Stimulated activated CD4-positive, alpha-beta T cell treated with anti-CD3 and anti-CD28 coated beads, Interleukin-1b, Interleukin-23, amount 100 ng/mL, for 24 hours (primary cell): ENCODE data around the gene C1R.

ENCODE experiments used
- DNase-seq, 4 experiments: peaks; one replicate each; pipeline ENCODE4 v3.0.0-alpha.2; 2020; ENCODE audit warnings: low read depth in 4 of 4, low spot score in 1 of 4

C1R gene

DNA sequence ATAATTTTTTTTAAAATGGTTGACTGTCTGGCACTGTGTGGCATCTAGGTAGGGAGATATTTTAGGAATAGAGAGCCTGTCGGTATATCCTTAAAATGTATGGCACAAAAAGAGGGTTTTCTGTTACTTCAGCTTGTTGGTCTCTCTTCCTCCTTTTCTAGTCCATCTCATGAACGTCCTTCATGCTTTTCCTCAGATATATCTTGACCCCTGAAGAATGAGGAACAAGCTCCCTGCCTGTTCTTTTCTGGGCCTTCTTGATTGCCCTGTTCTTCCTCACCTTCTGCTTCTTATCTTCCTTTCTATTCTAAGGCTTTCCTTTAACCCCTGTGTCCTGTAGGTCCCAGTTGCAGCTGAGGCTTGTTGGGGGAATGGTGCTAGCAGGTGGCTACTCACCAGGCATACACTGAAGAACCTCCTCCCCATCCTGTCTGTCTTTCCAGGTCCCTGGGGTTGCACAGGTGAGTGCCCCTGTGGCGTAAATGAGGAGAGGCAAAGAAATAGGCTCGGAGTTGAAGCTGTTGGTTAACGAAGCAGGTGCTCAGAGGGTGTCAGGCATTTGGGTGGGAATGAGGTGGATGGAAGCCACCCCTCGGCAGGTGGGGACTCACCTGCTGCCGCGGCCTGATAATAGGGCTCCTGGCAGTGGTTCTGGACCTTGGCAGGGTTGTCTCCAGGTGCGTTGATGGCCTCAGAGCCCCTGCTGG lies 7.2 kb upstream of the C1R start:
- no peak for DNase-seq

DNA sequence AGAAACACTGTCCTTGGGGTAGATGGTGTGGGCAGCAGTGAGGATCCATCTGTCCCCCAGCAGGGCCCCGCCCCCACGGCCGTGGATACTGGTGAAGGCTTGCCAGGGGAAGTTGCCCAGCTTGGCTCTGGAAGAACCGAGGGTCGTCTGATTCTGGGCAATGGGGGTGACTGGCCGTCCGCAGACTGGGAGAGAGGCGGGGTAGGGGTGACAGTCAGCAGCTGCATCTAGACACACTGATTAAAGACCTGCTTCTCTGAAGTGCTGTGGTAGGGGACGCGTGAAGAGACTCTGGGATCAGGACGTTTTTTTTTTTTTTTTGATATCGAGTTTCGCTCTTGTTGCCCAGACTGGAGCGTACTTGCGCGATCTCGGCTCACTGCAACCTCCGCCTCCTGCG lies 4.7 kb upstream of the C1R start:
- DNase-seq = no peak

DNA sequence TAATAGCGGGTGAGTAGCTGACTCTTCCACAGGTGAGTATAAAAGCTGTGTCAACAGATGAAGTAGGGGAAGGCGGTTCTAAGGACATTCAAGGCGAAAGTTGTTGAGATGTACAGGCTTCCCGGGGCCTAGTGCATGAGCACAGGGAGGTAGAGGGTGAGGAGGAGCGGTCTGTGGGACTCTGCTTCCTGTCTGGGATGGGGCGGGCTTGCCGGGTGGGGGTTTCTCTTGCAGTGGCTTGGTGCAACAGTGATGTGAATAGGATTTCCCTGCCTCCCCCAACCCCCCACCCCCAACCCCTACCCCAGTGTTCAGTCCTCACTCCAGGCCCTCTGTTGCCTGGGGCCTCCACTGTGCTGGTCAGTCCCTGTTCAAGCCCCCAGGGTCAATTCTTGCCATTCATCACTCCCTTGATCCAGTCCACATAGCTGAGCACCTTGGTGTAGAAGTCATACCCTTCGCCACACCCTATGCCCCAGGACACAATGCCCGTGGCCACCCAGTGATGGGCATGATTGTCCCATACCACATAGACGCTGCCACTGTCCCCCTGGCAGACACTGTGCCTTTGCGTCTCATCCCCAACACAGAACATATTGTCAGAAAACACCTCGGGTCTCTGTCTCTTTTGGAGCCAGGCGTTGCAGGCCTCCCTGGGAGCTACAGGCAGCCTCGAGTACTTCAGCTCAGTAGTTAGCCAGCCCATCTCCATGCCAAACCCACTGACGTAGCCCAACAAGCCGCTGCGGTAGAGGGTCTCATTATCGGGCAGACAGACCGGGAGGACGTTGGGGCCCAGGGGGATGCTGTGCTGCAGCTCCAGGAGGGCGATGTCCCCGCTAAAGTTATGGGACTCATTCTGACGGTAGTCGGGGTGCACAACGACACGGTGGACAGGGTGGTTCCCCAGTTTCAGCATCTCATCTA lies 4.0 kb upstream of the C1R start:
- no peak for DNase-seq

DNA sequence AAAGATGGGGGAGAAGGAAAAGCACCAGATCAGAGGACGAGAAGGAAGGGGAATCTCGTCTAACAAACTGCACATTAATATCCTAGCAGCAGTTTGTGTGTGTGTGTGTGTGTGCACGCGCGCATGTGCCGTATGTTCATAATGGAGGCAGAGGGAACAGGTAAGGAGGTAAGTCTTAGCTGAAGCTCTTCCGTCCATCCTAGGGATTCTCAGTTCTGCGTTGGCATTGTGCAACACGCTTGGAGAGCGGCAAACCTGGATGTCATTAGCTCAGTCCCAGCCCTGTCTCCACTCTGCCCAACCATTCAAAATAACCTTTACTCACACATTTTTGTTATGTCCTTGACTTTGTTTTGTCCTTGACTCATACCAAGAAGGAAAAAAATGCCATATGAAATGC lies 1.6 kb upstream of the C1R start:
- no peak for DNase-seq

DNA sequence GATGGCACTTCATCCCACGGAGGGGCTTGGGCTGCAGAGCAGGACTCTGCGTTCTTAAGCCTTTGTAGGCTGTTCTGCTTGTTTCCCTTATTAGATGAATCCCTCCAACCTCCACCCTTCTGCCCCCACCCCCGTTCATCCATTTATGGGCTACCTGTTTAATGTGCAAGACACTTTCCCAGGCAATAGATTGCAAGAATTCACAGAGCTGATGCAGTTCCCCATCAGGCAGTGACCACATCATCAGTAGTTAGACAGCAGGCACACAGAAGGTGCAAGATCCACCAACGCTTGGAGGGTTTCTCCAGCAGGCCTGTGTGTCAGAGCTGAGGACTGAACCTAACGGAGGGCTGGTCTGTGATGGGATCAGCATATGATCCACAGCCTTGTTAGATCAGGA lies 1.2 kb upstream of the C1R start:
- no peak for DNase-seq

DNA sequence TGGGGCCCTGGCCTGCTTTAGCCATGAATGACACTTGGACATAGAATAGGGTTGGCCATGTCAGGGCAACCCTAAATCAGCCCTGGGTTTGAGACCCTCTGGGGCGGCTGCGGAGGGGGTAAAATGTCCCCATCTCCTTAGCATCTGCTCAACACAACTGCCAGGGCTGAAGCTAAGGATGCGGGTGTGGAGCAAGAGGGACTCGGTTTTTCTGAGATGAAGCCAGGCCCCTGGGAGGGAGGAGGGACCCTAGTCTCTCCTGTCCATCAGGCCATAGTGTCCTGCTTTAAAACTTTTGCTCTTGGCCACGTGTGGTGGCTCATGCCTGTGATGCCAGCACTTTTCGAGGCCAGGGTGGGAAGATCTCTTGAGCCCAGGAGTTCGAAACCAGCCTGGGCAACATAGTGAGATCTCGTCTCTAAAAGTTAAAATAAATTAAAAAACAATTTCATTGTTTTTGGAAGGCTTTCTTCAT lies 778 bp upstream of the C1R start:
- DNase-seq = no peak

DNA sequence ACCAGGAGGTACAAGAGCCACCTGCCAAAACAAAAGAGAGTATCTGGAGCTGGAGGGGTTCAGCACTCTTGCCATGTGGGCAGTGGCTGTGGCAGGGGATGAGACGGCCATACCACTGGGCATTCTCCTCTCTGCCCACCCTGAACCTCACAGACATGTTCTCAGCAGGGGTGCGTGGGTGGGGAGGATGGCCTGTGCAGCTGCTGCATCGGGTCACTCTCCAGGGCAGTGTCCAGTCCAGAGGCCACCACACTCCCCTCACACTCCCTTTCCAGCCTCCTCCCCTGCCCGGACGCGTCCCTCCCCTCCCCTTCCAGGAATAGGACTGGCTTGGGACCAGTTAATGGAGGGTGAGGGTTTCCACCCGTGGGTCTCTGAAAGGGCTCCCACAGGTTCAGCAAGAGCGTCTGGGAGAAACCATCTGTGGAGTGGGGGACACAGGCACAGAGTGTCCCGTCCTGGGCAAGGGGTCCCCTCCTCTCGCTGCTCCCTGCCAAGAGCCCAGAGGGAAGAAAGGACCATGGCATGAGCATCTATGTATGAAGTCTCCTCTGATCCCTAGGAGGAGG lies 501 bp downstream of the C1R start:
- no peak for DNase-seq

DNA sequence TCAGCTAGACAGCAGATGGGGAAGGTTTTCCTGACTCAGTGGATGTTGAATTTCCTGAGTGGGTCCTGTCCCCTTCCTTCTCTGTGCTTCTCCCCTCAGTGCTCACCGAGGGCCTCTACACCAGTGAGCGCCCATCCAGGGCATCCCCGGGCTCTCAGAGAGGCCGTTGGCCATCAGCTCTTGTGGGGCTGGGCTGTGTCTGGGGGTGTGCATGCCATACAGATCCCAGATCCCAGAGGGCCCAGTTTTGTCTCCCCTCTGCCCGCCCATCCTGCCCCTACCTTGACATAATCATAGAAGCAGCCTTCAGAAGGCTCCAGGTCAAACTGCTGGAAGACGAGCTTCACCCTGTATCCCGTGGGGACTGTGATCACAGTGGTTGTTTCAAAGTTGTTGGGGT lies 1.1 kb downstream of the C1R start:
- no peak for DNase-seq

DNA sequence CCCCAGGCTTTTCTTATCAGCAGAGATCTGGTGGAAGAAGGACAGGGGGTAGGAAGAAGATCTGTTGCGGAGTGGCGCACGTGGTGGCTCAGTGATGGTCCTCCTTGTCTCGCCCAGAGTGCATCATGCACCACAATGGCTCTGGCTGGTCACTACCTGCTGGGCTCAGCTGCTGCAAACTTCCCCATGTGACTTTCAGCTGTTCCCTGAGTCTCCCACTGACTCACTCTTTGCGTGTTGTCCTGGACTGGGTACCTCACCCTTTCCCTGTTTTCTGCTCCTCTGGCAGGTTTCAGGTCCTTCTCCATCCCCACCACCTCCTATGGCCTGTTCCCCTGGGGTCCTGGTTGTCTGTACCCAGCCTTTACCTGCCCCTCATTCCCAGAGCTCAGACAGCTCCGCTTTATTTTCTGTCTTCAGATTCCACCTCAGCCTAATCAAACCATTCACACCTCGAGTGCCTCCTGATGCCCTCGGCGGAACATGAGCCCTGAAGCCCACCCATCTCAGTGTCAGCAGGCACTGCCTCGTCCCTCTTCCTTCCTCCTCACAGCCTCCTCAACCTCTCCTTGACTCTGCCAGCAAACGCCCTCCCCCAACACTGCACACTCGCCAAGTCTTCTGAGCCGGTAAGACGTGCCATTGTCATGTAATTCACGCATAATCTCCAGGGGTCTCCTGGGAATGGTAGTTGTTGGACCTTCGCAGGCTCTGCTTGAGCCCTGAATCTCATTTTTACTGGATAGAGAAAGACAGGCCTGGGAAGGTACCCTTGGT lies 1.8 kb downstream of the C1R start:
- no peak for DNase-seq

DNA sequence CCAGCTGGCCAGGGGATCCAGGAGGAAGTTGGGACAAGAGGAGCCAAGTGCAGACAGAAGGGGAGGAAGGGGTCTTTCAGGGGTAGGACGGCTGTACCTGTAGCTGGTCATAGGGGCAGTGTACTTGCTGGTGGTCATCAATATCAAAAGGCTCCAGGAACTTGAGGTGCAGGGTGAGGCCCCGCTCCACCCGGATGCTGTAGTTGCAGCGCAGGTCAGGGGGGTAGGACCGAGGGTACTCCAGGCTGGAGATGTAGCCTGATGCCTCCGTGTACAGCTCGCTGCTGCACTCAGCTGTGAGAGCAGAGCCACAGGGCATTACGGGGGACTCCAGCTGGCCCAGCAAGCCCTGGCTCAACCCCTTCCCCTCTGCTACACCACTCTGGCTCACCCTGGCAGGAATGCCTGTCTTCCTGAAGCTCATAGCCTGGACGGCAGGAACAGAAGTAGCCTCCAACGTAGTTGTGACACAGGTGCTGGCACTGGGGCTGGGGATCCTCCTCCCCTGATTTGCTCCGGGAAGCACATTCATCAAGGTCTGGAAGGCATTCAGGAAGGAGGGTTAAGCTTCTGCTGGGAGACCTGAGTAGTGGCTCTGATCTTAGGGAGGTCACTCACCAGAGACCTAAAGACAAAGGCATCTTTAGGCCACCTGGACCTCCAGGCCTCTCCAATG lies 2.9 kb downstream of the C1R start:
- DNase-seq = no peak

DNA sequence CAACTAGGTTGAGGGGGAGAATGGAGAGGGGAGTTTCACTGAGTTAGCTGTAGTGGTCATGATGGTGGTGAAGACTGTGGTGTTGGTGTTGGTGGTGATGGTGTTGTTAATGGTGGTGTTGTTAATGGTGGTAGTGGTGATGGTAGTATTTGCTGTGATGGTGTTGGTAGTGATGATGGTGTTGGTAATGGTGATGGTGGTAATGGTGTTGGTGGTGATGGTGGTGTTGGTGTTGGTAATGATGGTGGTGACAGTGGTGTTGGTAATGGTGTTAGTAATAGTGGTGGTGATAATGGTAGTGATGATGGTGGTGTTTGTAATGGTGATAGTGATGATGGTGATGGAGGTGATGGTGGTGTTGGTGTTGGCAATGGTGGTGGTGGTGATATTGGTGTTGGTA lies 9.1 kb downstream of the C1R start:
- no peak for DNase-seq

DNA sequence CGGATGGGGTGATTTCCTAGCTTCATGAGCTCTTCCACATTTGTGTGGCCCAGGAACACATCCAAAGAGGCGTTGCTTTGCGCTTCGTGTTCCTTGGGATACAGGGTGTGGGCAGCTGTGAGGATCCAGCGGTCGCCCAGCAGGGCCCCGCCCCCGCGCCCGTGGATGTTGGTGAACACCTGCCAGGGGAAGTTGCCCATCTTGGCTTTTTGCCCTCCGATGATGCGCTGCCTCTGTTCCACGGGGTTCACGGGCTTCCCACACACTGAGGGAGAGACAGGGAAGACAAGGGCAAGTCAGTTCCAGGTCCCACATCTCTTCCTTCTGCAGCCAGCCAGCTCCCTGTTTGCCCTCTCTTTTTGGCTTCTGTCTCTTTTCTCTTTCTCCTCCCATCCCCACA lies 11.2 kb downstream of the C1R start:
- DNase-seq = no peak

DNA sequence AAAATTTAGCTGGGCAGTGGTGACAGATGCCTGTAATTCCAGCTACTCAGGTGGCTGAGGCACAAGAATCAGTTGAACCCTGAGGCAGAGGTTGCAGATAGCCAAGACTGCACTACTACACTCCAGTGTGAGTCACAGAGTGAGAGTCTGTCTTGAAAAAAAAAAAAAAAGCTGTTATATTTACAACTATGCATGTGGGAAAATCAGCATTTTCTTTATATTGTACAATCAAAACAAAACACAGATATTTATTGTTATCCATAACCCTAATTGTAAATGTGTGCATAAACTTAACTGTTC lies 12.5 kb downstream of the C1R start:
- DNase-seq = no peak

DNA sequence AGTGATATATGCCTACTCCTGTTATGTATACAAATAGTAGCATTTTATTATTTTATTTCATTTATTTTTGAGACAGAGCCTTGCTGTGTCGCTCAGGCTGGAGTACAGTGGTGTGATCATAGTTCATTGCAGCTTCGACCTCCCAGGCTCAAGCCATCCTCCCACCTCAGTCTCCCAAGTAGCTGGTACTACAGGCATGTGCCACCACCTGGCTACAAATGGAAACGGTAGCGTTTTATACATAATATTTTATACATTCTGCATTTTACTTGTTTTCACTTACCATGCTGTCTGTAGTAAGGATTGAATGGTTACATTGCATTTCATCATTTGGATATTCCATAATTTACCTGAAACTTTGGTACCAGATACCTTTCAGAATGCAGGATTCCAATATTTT lies 14.1 kb downstream of the C1R start:
- no peak for DNase-seq

DNA sequence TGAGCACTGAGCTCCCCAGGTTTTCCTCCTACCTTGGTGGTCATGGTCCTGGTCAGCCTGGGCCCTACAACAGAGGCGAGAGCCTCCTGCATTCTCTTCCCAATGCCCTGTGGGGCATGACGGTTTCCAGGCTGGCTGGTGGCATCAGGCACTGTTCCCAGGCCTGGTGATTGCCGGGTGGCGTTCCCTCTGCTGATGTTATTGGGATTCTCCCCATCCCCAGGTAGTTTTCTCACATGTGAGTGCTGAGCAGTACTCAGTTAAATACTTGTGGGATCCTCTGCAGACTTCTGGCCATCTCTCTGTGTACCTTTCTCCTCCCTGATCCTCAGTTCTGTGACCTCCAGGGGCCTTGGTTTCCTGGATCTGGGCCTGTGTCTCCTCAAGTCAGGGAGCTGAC lies 15.8 kb downstream of the C1R start:
- no peak for DNase-seq

DNA sequence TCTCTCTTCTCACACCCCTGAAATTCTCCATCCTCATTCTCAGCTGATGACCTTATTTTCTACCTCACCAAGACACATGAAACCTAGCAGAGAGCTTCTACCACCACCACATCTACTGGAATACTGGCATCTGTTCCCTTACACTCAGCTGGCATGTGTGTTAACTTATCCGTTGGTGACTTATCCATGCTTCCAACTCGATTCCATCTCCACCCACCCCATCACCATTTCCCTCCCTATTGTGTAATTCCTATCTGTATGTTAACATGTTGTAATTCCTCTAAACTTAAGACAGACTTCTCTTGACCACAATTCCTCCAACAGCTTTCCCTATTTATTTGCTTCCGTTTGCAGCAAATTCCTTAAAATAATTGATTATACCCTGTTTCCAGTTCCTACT lies 16.3 kb downstream of the C1R start:
- no peak for DNase-seq

DNA sequence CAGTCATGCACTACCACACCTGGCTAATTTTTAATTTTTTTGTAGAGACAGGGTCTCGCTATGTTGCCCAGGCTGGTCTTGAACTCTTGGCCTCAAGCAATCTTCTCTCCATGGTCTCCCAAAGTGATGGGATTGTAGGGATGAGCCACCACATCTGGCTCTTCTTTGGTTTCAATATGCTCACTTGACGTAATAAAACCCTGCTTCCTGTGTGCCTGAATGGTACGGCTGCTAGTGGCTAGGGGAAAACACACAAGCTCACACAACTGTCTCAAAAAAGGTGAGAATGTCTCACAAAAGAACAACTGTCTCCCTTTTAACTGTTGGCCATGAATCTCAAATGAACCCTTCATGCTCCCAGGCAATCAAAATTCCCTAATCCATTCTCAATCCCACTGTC lies 16.7 kb downstream of the C1R start:
- DNase-seq = no peak

DNA sequence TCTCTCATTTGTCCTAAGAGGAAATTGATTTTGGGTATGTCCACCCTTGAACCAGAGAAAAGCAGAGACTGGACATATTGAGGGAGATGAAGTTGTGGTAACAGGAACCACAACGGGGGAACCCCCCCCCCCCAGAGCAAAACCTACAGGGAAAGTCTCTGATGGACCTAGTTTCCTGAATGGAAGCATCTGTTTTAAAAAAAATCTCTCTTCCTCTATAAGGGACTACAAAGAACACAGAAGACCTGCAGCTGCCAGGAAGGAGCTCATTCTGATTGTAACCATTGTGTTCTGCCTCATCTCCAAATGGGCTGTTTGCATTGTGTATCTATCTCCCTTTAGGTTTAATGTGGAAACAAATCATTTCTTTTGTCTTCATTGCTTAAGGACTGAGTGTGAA lies 18.3 kb downstream of the C1R start:
- no peak for DNase-seq

DNA sequence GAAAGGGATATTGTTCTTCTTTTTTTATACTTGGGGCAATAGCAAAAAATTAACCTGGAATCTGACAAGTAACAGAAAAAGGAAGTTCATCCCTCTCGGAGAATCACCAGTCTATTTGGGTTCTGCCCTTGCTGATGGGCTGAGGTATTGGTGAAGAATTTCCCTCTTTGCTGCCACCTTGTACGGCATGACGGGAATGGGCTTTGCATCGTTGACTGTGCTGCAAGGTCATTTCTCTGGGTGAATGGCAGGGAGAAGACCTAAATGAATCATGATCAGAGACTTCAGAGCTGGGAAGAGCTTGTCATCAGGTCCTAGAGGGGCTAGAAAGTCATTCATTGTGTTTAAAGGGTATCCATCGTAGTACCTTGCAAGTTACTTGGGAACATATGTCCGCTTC lies 19.7 kb downstream of the C1R start:
- no peak for DNase-seq

DNA sequence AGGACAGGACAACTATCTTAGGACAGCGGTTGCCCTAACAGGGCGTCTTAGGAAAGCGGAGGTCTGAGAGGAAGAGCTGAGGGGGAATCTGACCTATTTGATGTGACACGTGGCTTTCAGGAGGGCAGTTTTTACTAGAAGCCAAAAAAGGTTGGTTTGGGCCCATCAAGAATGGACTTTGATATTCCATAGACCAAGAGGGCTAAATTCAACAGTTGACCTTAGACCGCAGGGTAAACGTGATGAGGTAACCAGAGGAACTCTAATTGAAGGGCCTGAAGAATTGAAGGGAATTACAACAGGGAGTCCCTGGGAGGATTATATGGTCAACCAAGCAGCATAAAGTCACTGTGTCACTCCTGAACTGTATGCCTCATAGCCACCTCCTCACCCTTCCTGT lies 20.2 kb downstream of the C1R start:
- DNase-seq = no peak

DNA sequence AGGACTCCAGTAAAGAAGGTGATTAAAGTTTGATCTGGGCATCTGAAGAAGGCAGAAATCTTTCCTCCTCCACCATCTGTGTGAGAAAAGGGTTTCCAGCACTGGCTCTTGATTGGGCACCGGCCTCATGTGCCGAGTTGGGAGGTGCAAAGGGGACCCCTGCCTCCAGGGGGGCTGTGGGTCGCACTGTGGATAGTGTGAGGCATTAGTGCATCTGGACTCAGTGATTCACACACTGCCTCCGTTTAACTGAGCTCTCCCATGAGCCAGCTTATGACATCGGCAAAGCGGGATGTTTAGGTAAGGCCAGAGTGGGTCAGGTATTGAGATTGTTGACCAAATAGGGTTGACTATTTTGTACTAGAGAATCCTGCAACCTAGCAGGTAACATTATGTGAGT lies 22.9 kb downstream of the C1R start:
- no peak for DNase-seq
